ENCODE data around the gene TUT1.

The TUT1 gene

GRCh38 chr11:62613291-62613778 lies 22.0 kb upstream of the TUT1 start:
- H3K27ac ChIP-seq (ENCODE audit: low read depth, low read length, severe bottlenecking) = peak overlapping the region; percentile 46
- H3K36me3 ChIP-seq (ENCODE audit: control insufficient read depth, insufficient read depth, low read length) = peaks cover 14% of the 10 kb centered on the region
- 92 to 94% methylated on average over 8 to 15 of the region's 15 CpGs for WGBS, 2 experiments (ENCODE audit: insufficient coverage in 2 of 2)
- H3K9me3 ChIP-seq (ENCODE audit: control insufficient read depth, low read length) = no peaks in the 10 kb centered on the region
- H3K4me1 ChIP-seq (ENCODE audit: control insufficient read depth, insufficient read depth, low read length, poor library complexity, severe bottlenecking) = peaks cover 9% of the 10 kb centered on the region
- H3K4me3 ChIP-seq (ENCODE audit: extremely low read depth, insufficient read depth, low read length, poor library complexity, severe bottlenecking) = no peak overlapping the region

DNA sequence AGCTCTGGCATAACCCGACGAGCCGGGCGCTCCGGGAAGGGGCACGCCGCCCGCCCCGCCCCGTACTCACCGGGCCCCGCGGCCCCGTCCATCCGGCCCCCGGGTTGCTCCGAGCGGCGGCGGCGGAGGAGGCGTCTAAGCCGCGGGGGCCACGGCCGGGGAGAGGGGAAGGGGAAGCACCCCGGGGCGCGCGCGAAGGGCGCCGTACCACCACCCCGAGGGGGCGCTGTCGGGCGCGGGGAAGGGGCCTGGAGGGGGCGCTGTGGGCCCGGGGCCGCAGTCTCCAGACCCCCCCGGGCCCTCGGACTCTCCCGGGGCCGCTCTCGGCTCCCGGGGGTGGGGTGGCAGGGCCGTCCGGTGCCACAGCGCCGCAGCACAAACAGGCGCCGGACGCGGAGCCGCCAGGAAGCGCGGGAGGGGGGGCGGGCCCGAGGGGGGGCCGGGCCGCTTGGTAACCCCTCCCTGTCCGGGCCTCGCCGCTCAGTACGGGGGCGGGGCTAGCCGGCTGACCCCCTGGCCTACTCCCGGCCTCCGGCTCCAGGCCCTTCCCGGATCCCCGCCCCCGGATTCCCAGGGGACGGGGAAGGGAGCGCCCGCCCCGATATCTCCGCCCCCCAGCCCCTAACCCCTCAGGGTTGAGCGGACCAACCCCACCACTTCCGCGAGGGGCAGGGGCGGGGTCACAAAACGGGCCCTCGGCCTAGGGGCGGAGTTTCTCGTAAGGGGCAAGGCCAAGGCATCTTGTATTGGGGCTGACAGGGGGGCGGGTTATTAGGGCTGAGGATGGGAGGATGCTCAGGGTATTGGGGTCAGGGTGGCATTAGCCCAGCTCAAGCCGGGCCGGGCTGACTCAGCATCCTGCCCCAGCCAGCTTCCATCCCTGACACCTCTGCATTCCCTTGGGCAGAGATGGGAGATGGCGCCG lies 21.3 kb upstream of the TUT1 start, which contains the start of the genes EML3 and ROM1:
Gene EML3 (minus strand): TSS at position 410 of the 925 bp plus-strand sequence. CDS start 318 bp downstream, at position 92.
Gene ROM1 (plus strand): TSS at position 892 of the 925 bp plus-strand sequence. CDS start 25 bp downstream, at position 917.
- Histone ChIP-seq H3K9me3 (ENCODE audit: control insufficient read depth, low read length) (no peaks in the 10 kb centered on the region), H3K4me1 (ENCODE audit: control insufficient read depth, insufficient read depth, low read length, poor library complexity, severe bottlenecking) (peaks cover 9% of the 10 kb centered on the region), H3K4me3 (ENCODE audit: extremely low read depth, insufficient read depth, low read length, poor library complexity, severe bottlenecking) (peak within 1 kb of the TSS; percentile 62), H3K36me3 (ENCODE audit: control insufficient read depth, insufficient read depth, low read length) (peaks cover 21% of the 10 kb centered on the region), H3K27ac (ENCODE audit: low read depth, low read length, severe bottlenecking) (peak within 1 kb of the TSS; percentile 59)
- WGBS, 2 experiments (ENCODE audit: insufficient coverage in 2 of 2) = 1 to 5% methylated on average over 39 to 47 of the region's 91 CpGs

- Histone ChIP-seq H3K9me3 (ENCODE audit: control insufficient read depth, low read length) (no peaks in the 10 kb centered on the region), H3K4me1 (ENCODE audit: control insufficient read depth, insufficient read depth, low read length, poor library complexity, severe bottlenecking) (peaks cover 9% of the 10 kb centered on the region), H3K27ac (ENCODE audit: low read depth, low read length, severe bottlenecking) (peak overlapping the region; percentile 59), H3K36me3 (ENCODE audit: control insufficient read depth, insufficient read depth, low read length) (peaks cover 22% of the 10 kb centered on the region), H3K4me3 (ENCODE audit: extremely low read depth, insufficient read depth, low read length, poor library complexity, severe bottlenecking) (peak overlapping the region; percentile 62)
- WGBS, 2 experiments (ENCODE audit: insufficient coverage in 2 of 2) = 3 to 8% methylated on average over 26 to 32 of the region's 34 CpGs
Observed at GRCh38 chr11:62611705-62612365, 20.5 kb upstream of the TUT1 start.

DNA sequence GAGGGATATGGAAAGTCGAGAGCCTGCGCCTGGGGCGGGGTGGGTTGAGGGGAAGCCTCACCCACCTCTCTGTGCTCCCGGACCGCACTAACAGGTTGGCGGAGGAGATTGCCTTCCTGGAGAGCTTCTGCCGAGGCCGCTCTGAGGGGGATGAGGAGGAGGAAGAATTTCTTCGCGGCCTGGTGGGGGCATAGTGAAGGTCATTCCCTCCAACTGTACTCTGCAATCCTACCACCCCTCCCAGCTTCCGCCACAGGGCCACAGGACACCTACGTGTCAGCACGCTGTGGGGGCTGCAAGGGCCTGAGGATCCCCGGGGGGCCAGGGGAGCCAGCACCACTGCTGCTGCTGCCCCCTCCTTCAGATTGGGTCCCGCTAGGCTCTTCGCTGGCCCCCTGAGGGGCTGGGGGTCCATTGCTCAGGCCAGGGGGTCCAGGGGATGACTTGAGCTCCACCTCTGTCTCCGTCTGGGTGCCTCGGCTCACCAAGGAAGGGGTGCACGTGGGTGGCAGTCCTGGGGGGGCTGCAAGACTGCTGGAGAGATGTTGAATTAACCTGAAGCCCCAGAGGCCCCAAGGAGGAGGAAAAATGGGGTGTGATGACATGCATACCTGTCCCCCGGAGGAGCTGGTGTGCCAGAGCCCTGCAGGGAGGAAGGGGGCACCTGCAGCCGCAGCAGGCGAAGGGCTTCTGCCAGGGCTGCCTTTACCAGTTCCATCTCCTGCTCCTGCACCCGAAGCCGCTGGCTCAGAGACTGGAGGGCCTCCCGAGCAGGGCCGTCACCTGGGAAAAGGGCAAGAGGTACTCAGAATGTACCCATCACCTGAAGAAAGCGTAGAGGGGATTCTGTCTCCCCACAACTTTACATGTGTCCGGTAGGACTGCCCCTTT lies 19.7 kb upstream of the TUT1 start:
- Histone ChIP-seq H3K4me1 (ENCODE audit: control insufficient read depth, insufficient read depth, low read length, poor library complexity, severe bottlenecking) (peaks cover 9% of the 10 kb centered on the region), H3K4me3 (ENCODE audit: extremely low read depth, insufficient read depth, low read length, poor library complexity, severe bottlenecking) (peak overlapping the region; percentile 62), H3K27ac (ENCODE audit: low read depth, low read length, severe bottlenecking) (no peak overlapping the region), H3K36me3 (ENCODE audit: control insufficient read depth, insufficient read depth, low read length) (peaks cover 25% of the 10 kb centered on the region), H3K9me3 (ENCODE audit: control insufficient read depth, low read length) (no peaks in the 10 kb centered on the region)
- 82 to 93% methylated on average over 12 to 17 of the region's 28 CpGs for WGBS, 2 experiments (ENCODE audit: insufficient coverage in 2 of 2)

DNA sequence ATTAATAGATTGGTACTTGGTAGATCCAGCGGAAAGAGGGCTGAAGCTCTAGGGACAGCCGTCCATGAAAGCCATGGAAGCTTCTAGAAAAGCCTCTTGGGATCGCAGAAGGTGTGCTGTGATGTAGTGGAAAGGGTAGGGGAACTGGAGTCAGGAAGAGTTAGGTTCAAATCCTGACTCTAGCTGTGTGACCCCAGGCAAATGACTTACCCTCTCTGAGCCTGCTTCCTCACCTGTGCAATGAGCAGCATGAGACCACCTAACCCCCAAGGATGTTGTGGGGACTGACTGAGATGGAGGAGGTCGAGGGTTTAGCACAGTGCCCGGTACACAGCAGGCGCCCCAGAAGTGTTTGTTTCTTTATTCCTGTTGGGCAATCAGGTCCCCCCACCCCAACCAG lies 19.1 kb upstream of the TUT1 start:
- Histone ChIP-seq H3K4me3 (ENCODE audit: extremely low read depth, insufficient read depth, low read length, poor library complexity, severe bottlenecking) (no peak overlapping the region), H3K4me1 (ENCODE audit: control insufficient read depth, insufficient read depth, low read length, poor library complexity, severe bottlenecking) (peaks cover 9% of the 10 kb centered on the region), H3K27ac (ENCODE audit: low read depth, low read length, severe bottlenecking) (no peak overlapping the region), H3K36me3 (ENCODE audit: control insufficient read depth, insufficient read depth, low read length) (peaks cover 32% of the 10 kb centered on the region), H3K9me3 (ENCODE audit: control insufficient read depth, low read length) (no peaks in the 10 kb centered on the region)
- 93 to 96% methylated on average over 3 of the region's 6 CpGs for WGBS, 2 experiments (ENCODE audit: insufficient coverage in 2 of 2)

GRCh38 chr11:62608776-62609175 lies 17.5 kb upstream of the TUT1 start:
- H3K36me3 ChIP-seq (ENCODE audit: control insufficient read depth, insufficient read depth, low read length) = peaks cover 36% of the 10 kb centered on the region
- 98% methylated on average over 6 to 8 of the region's 12 CpGs for WGBS, 2 experiments (ENCODE audit: insufficient coverage in 2 of 2)

DNA sequence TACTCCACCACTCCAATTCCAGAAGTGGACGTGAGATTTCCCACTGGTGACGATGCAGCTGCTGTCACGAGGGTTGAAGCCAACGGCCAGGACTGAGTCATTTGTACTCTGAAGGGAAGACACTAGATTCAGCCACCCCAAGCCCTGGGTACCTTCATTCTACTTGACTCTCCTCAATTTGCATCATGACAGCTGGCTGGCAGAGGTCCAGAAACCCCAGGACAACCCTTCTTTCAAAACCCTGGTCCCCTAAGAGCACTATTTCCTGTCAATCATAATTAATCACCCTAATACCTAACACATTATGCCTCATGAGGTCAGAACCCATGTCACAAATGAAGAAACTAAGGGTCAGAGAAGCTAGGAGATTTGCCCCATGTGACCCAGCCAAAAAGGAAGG lies 16.4 kb upstream of the TUT1 start:
- WGBS, 2 experiments (ENCODE audit: insufficient coverage in 2 of 2) = 94 to 97% methylated on average over 3 to 4 of the region's 4 CpGs
- Histone ChIP-seq H3K4me3 (ENCODE audit: extremely low read depth, insufficient read depth, low read length, poor library complexity, severe bottlenecking) (no peak overlapping the region), H3K4me1 (ENCODE audit: control insufficient read depth, insufficient read depth, low read length, poor library complexity, severe bottlenecking) (peaks cover 20% of the 10 kb centered on the region), H3K9me3 (ENCODE audit: control insufficient read depth, low read length) (no peaks in the 10 kb centered on the region), H3K36me3 (ENCODE audit: control insufficient read depth, insufficient read depth, low read length) (peaks cover 39% of the 10 kb centered on the region), H3K27ac (ENCODE audit: low read depth, low read length, severe bottlenecking) (no peak overlapping the region)

More at GRCh38 chr11:62608776-62609175, 17.5 kb upstream of the TUT1 start:
- Histone ChIP-seq H3K9me3 (ENCODE audit: control insufficient read depth, low read length) (no peaks in the 10 kb centered on the region), H3K27ac (ENCODE audit: low read depth, low read length, severe bottlenecking) (no peak overlapping the region), H3K4me3 (ENCODE audit: extremely low read depth, insufficient read depth, low read length, poor library complexity, severe bottlenecking) (no peak overlapping the region), H3K4me1 (ENCODE audit: control insufficient read depth, insufficient read depth, low read length, poor library complexity, severe bottlenecking) (peaks cover 20% of the 10 kb centered on the region)

- Histone ChIP-seq H3K4me1 (ENCODE audit: control insufficient read depth, insufficient read depth, low read length, poor library complexity, severe bottlenecking) (peaks cover 15% of the 10 kb centered on the region), H3K4me3 (ENCODE audit: extremely low read depth, insufficient read depth, low read length, poor library complexity, severe bottlenecking) (no peak overlapping the region), H3K9me3 (ENCODE audit: control insufficient read depth, low read length) (no peaks in the 10 kb centered on the region), H3K36me3 (ENCODE audit: control insufficient read depth, insufficient read depth, low read length) (peaks cover 39% of the 10 kb centered on the region), H3K27ac (ENCODE audit: low read depth, low read length, severe bottlenecking) (no peak overlapping the region)
- 97 to 99% methylated on average over 10 to 13 of the region's 15 CpGs for WGBS, 2 experiments (ENCODE audit: insufficient coverage in 2 of 2)
Observed at GRCh38 chr11:62605902-62606301, 14.6 kb upstream of the TUT1 start.

GRCh38 chr11:62605467-62605866 lies 14.1 kb upstream of the TUT1 start:
- Histone ChIP-seq H3K27ac (ENCODE audit: low read depth, low read length, severe bottlenecking) (no peak overlapping the region), H3K4me3 (ENCODE audit: extremely low read depth, insufficient read depth, low read length, poor library complexity, severe bottlenecking) (no peak overlapping the region), H3K36me3 (ENCODE audit: control insufficient read depth, insufficient read depth, low read length) (peaks cover 37% of the 10 kb centered on the region), H3K9me3 (ENCODE audit: control insufficient read depth, low read length) (no peaks in the 10 kb centered on the region), H3K4me1 (ENCODE audit: control insufficient read depth, insufficient read depth, low read length, poor library complexity, severe bottlenecking) (peaks cover 11% of the 10 kb centered on the region)
- WGBS, 2 experiments (ENCODE audit: insufficient coverage in 2 of 2) = 89 to 98% methylated on average over 5 to 6 of the region's 6 CpGs
